ENCODE results near the gene CATSPER3.

DNA sequence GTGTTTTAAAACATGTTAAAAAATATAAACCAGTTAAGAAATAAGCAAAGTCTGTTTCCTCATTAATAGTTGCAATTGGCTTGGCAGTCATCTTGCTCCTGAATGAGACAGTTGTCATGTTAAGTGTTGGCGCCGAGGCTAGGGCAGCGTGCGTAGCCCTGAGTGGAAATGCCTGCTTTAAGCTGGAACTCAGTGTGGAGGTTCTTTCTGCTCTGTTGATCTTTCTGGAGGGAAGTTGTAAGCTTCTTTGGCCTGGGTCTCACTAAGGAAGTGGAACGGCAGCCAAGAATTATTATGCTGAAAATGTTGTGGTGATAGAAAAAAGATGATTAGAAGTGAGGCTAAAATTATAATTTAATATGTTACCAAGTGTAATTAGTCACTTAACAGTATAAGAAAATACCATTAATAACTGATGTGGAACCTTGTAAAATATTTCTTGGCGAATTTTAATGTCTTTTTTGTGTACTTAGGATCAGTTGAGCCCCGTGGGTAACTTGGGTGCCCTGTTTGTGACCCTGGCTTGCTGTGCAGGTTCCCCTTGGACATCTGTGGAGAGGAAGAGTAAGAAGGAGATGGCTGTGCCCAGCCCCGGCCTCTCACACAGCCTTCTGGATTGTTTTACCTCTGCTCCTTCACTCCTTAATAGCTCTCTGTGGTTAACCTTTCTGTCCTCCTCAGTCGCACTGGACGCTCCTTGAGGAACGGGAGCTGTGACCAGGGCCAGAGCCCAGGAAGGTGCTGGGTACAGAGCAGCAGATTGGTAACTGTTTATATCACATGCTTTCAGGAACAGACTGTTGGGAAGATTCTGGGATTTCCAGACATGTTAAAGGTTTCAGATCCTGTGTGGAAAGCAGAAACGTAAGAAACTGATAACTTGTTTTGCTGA, 31.8 kb upstream of the CATSPER3 start:
- TF ChIP-seq, protein P1, sequence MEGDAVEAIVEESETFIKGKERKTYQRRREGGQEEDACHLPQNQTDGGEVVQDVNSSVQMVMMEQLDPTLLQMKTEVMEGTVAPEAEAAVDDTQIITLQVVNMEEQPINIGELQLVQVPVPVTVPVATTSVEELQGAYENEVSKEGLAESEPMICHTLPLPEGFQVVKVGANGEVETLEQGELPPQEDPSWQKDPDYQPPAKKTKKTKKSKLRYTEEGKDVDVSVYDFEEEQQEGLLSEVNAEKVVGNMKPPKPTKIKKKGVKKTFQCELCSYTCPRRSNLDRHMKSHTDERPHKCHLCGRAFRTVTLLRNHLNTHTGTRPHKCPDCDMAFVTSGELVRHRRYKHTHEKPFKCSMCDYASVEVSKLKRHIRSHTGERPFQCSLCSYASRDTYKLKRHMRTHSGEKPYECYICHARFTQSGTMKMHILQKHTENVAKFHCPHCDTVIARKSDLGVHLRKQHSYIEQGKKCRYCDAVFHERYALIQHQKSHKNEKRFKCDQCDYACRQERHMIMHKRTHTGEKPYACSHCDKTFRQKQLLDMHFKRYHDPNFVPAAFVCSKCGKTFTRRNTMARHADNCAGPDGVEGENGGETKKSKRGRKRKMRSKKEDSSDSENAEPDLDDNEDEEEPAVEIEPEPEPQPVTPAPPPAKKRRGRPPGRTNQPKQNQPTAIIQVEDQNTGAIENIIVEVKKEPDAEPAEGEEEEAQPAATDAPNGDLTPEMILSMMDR (IDR thresholded peaks at IDR 0.05): no peak
- no peak for TF ChIP-seq POLR2A (IDR thresholded peaks at IDR 0.05)
